Measurements from ENCODE around the gene CBL.
"Not testable (repeated sequence)": the region's sequence is repeated elsewhere in the genome, so short reads cannot be mapped to it uniquely, and the experiment has no call there.

Gene CBL

DNA sequence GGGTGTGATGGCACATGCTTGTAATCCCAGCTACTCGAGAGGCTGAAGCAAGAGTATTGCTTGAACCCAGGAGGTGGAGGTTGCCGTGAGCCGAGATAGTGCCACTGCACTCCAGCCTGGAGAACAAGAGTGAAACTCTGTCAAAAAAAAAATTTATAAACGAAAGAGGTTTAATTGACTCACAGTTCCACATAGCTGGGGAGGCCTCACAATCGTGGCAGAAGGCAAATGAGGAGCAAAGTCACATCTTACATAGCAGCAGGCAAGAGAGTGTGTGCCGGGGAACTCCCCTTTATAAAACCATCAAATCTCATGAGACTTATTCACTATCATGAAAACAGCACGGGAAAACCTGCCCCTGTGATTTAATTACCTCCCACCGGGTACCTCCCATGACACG is 21.7 kb upstream of the CBL start:
- in situ Hi-C loops (cut with HindIII; ENCODE audit: low sequenced_read_pairs) = not testable (repeated sequence)

GRCh38 chr11:119185981-119186634 is 20.0 kb upstream of the CBL start:
- in situ Hi-C loops (cut with HindIII; ENCODE audit: low sequenced_read_pairs) = no loop called here

GRCh38 chr11:119187123-119187892 is 18.8 kb upstream of the CBL start:
- in situ Hi-C loops (cut with HindIII; ENCODE audit: low sequenced_read_pairs) = no loop called here

- in situ Hi-C loops (cut with HindIII; ENCODE audit: low sequenced_read_pairs) = no loop called here
These were observed 18.1 kb upstream of the CBL start for GRCh38 chr11:119188067-119188466.

DNA sequence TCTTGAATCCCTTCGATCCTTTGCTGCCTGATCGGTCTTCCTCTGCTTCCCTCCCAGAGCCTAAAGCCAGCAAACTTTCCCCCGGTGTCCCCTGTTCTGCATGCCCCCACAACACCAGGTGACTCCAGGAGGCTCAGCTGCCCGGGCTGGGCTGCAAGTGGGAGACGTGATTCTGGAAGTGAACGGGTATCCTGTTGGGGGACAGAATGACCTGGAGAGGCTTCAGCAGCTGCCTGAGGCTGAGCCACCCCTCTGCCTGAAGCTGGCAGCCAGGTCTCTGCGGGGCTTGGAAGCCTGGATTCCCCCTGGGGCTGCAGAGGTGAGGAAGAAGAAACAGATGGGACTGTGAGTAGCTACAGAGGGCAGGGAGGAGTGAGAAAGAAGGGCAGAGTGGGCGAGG is 17.3 kb upstream of the CBL start:
- in situ Hi-C loops (cut with HindIII; ENCODE audit: low sequenced_read_pairs) = no loop called here

GRCh38 chr11:119189393-119189792 is 16.7 kb upstream of the CBL start:
- in situ Hi-C loops (cut with HindIII; ENCODE audit: low sequenced_read_pairs) = no loop called here

DNA sequence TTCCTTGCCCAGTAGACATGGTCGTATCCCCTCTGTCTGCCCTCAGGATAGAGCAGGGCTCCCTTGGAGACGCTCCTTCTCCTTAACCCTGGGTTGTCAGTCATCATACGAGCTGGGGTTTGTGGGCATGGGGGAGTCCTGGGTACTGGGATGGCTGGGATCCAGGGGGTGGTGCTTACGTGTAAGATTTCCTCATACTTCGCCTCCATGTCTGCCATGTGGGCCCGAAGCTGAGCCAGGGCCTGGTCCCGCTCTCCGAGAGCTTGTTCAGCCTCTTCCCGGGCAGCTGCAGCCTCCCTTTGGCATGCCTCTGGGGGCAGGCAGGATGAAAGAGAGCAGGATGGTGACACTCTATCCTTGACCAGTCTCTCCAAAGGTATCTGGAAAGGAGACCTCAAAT is 15.6 kb upstream of the CBL start:
- in situ Hi-C loops (cut with HindIII; ENCODE audit: low sequenced_read_pairs) = no loop called here

DNA sequence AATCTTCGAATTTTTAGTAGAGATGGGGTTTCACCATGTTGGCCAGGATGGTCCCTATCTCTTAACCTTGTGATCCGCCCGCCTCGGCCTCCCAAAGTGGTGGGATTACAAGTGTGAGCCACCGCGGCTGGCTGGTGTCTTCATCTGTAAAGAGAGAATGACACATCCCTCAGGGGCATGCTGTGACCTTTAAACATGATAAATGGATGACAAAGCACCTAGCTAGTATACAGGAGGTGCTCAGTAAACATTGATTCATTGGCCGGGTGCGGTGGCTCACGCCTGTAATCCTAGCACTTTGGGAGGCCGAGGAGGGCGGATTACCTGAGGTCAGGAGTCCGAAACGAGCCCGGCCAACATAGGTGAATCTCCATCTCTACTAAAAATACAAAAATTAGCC is 14.9 kb upstream of the CBL start:
- in situ Hi-C loops (cut with HindIII; ENCODE audit: low sequenced_read_pairs) = not testable (repeated sequence)

DNA sequence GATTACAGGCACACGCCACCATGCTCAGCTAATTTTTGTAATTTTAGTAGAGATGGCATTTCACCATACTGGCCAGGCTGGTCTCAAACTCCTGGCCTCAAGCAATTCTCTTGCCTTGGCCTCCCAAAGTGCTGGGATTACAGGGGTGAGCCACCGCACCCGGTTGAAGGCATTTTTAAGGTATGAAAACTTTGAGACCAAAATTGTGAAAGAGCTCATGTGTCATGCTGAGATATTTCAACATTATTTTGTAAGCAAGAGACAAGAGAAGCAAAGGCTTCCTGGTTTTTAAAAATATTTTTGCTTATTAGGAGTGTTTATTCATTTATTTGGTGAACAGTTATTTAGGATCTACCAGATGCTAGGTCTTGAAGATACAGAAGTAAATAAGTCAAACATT is 14.0 kb upstream of the CBL start:
- in situ Hi-C loops (cut with HindIII; ENCODE audit: low sequenced_read_pairs) = no loop called here

DNA sequence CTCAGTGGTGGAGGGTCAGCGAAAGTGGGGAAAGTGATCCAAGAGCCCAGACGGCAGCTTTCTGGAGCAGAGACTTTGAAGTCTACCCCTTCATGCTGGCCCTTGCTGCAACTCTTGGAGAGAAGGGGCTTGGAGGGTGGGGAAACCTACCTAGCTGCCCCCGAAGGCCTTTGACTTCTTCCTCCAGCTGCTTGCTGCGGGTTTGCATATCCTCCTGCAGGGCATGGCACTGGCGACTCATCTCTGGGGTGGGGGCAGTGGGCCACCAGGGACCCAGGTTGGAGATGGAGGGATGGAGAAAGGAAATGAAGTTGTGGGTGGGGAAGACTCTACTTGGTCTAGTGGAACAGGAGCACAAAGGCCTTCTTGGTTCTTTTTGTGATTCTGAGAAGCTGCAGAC is 13.1 kb upstream of the CBL start:
- in situ Hi-C loops (cut with HindIII; ENCODE audit: low sequenced_read_pairs) = no loop called here

DNA sequence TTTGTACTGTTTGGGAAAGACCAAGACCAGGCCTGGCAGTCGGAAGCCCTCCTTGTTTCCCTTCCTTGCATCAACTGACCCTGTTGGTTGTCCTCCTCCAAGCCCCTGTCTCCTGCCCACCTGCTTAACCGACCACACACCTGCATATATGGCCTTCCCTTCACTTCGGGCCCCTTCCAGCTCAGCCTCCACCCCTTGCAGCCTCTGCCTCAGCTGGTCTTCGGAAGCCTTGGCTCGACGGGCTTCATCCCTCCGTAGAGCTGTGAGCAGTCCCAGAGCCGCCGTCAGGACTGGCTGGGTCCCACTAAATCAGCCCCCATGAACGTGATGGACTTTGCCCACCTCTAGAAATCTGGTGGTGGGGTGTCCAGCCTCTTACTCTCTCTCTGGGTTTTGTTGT is 12.5 kb upstream of the CBL start:
- in situ Hi-C loops (cut with HindIII; ENCODE audit: low sequenced_read_pairs) = no loop called here

DNA sequence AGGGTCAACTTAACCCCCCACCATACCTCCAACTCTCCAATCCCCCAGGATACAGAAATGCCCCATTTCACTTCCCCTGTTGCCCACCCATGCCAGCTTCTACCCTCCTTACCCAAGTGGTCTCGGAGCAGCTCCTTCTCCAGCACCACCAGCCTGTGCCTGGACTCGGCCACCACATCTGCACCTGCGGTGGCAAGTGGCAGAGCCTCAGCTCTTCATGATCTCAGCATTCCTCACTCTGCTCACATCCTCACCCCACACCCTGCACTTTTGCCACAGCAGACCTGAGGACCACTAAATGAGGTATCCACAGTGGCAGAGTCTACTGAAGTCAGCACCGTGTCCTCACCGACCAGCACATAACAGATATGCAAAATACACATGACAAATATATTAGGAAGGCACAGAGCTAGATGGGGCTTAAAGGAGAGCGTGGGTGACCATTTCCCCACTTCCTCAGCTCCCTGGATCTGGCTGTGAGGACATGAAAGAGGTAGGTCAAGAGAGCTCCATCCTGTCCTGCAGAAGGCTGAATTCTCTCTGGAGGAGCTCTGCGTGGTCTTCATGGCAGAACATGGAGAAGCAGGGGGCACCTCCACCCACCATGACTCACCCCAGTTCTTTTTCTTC is 11.2 kb upstream of the CBL start:
- in situ Hi-C loops (cut with HindIII; ENCODE audit: low sequenced_read_pairs) = no loop called here

DNA sequence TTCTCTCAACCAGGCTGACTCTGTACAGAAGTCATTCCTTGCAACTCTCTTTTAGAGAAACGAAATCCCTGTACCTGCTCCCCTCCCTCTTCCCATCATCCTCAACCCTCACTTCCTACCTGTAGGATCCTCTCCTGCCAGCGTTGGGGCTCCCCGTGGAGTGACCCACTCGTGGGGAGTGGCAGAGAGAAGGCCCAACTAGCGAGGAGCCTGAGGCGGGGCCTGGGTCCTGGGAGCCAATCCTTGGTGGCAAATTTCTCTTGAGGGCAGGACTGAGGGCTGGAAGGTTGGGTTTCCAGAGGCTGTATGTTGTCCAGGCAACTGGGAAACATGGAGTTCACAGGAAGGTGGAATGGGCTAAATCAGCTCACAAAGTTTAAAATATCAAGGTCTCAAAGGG is 10.5 kb upstream of the CBL start:
- in situ Hi-C loops (cut with HindIII; ENCODE audit: low sequenced_read_pairs) = no loop called here

- in situ Hi-C loops (cut with HindIII; ENCODE audit: low sequenced_read_pairs) = no loop called here
These were observed 9.2 kb upstream of the CBL start for GRCh38 chr11:119196833-119197483.

GRCh38 chr11:119198925-119199324 is 7.2 kb upstream of the CBL start:
- in situ Hi-C loops (cut with HindIII; ENCODE audit: low sequenced_read_pairs) = no loop called here

- in situ Hi-C loops (cut with HindIII; ENCODE audit: low sequenced_read_pairs) = not testable (repeated sequence)
These were observed 4.9 kb upstream of the CBL start for GRCh38 chr11:119201236-119201635.

DNA sequence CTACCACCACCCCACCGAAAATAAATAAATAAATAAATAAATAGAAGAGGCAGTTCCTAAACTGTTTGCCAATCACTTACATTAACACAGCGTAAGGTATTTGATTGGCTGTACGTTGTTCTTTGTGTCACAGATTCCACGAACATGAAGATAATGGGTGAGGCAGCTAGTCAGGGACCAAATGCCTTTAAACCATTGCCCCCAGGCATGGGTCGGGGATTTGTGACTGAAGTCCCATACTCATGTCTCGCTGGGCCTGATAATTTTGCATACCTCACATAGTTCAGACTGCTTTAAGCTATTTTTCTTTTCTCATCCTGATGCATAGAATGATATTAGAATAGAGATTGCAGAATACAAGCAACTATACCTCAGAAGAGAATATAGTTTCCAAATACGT is 3.6 kb upstream of the CBL start:
- in situ Hi-C loops (cut with HindIII; ENCODE audit: low sequenced_read_pairs) = no loop called here

DNA sequence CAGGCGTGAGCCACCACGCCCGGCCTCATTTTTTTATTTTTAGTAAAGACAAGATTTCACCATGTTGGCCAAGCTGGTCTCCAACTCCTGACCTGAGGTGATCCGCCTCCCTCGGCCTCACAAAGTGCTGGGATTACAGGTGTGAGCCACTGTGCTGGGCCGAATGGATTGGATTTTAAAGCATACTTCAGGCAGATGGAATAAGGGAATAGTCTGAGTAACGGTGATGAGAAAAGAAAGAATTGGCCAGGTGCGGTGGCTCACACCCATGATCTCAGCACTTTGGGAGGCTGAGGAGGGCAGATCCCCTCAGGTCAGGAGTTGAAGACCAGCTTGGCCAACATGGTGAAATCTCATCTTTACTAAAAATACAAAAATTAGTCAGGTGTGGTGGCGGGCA is 2.1 kb upstream of the CBL start:
- in situ Hi-C loops (cut with HindIII; ENCODE audit: low sequenced_read_pairs) = no loop called here

- in situ Hi-C loops (cut with HindIII; ENCODE audit: low sequenced_read_pairs) = no loop called here
These were observed 1.1 kb upstream of the CBL start for GRCh38 chr11:119205080-119205479.

- in situ Hi-C loops (cut with HindIII; ENCODE audit: low sequenced_read_pairs) = no loop called here
These were observed 624 bp downstream of the CBL start for GRCh38 chr11:119206511-119207414.
